ENCODE measurements around the gene WDR93.

GRCh38 chr15:89681146-89681545, 9.5 kb upstream of the WDR93 start:
- TF ChIP-seq GLIS3 (CRISPR knock-in tag; IDR thresholded peaks at IDR 0.05) (no peak), BACH2 (CRISPR knock-in tag; IDR thresholded peaks at IDR 0.05; ENCODE audit: borderline replicate concordance) (no peak), PPARA (CRISPR knock-in tag; IDR thresholded peaks at IDR 0.05; ENCODE audit: borderline replicate concordance) (no peak), PATZ1 (CRISPR knock-in tag; IDR thresholded peaks at IDR 0.05; ENCODE audit: borderline replicate concordance) (no peak), ESRRG (CRISPR knock-in tag; IDR thresholded peaks at IDR 0.05) (no peak), ARNTL (CRISPR knock-in tag; IDR thresholded peaks at IDR 0.05; ENCODE audit: borderline replicate concordance, low read depth) (no peak), POU6F1 (CRISPR knock-in tag; IDR thresholded peaks at IDR 0.05; ENCODE audit: borderline replicate concordance, low read depth) (no peak), TSHZ2 (CRISPR knock-in tag; IDR thresholded peaks at IDR 0.05) (no peak), SNAI2 (CRISPR knock-in tag; IDR thresholded peaks at IDR 0.05) (no peak), OSR1 (CRISPR knock-in tag; IDR thresholded peaks at IDR 0.05) (no peak), RARB (CRISPR knock-in tag; IDR thresholded peaks at IDR 0.05) (no peak), ZFP30 (CRISPR knock-in tag; IDR thresholded peaks at IDR 0.05) (no peak)

Measured in SK-N-SH treated with all-trans-retinoic acid at 6 μM for 48 hours (cell line).